Mesenchymal stem cell (in vitro differentiated cells and primary cell): ENCODE results near the gene TOP1.

ENCODE experiments used
- DNase-seq: peaks from one replicate; pipeline ENCODE4 v3.0.0-alpha.2; 2013
- H2AFZ ChIP-seq: one replicate; pipeline ENCODE4 v1.6.1; 2013; ENCODE audit warnings: low read depth, mild to moderate bottlenecking, control low read depth, inconsistent platforms, low read length, moderate library complexity
- H2AK5ac ChIP-seq: 2 replicates; pipeline ENCODE4 v1.6.1; 2013; ENCODE audit warnings: low read length, moderate library complexity, mild to moderate bottlenecking, inconsistent platforms; ENCODE audit not compliant: severe bottlenecking
- H2BK120ac ChIP-seq: one replicate; pipeline ENCODE4 v1.6.1; 2013; ENCODE audit warnings: low read depth, mild to moderate bottlenecking, inconsistent platforms, low read length, moderate library complexity
- H2BK12ac ChIP-seq, 2 experiments: one replicate each; pipeline ENCODE4 v1.6.1; 2013; ENCODE audit warnings: inconsistent platforms in 2 of 2, low read length in 2 of 2, mild to moderate bottlenecking in 2 of 2, moderate library complexity in 2 of 2, control low read depth in 1 of 2
- H2BK15ac ChIP-seq: one replicate; pipeline ENCODE4 v1.6.1; 2013; ENCODE audit warnings: mild to moderate bottlenecking, low read depth, inconsistent platforms; ENCODE audit not compliant: poor library complexity, severe bottlenecking
- H2BK5ac ChIP-seq: 2 replicates; pipeline ENCODE4 v1.6.1; 2013; ENCODE audit warnings: low read depth, mild to moderate bottlenecking, low read length, control low read depth, inconsistent platforms; ENCODE audit not compliant: poor library complexity, severe bottlenecking
- H3K14ac ChIP-seq, 2 experiments: one replicate each; pipeline ENCODE4 v1.6.1; 2013; ENCODE audit warnings: inconsistent platforms in 2 of 2, low read length in 2 of 2, control low read depth in 1 of 2, mild to moderate bottlenecking in 1 of 2, moderate library complexity in 1 of 2
- H3K18ac ChIP-seq, 2 experiments: one replicate each; pipeline ENCODE4 v1.6.1; 2013; ENCODE audit warnings: inconsistent platforms in 2 of 2, low read length in 2 of 2, control low read depth in 1 of 2, low read depth in 1 of 2, mild to moderate bottlenecking in 1 of 2
- H3K23ac ChIP-seq, 2 experiments: one replicate each; pipeline ENCODE4 v1.6.1; 2013; ENCODE audit warnings: inconsistent platforms in 2 of 2, low read length in 2 of 2, mild to moderate bottlenecking in 2 of 2, moderate library complexity in 2 of 2, control low read depth in 1 of 2
- H3K27ac ChIP-seq: 2 replicates; pipeline ENCODE4 v1.5.1; 2013; ENCODE audit warnings: mild to moderate bottlenecking, moderate library complexity, low read length, control low read depth, inconsistent platforms; ENCODE audit not compliant: poor library complexity, severe bottlenecking
- H3K27me3 ChIP-seq, 2 experiments: 2 replicates each; pipeline versions ENCODE4 v1.6.1 to v1.7.0; 2013; ENCODE audit warnings: low read length in 2 of 2, mild to moderate bottlenecking in 2 of 2, moderate library complexity in 2 of 2, control low read depth in 1 of 2, inconsistent platforms in 1 of 2; ENCODE audit not compliant: control insufficient read depth in 1 of 2, insufficient read depth in 1 of 2
- H3K36me3 ChIP-seq, 2 experiments: 2 replicates each; pipeline versions ENCODE4 v1.6.1 to v1.7.0; 2013; ENCODE audit warnings: low read length in 2 of 2, control low read depth in 1 of 2, inconsistent platforms in 1 of 2, low read depth in 1 of 2, mild to moderate bottlenecking in 1 of 2; ENCODE audit not compliant: insufficient read depth in 2 of 2, control insufficient read depth in 1 of 2
- H3K4ac ChIP-seq, 2 experiments: one replicate each; pipeline ENCODE4 v1.6.1; 2013; ENCODE audit warnings: inconsistent platforms in 2 of 2, low read length in 2 of 2, mild to moderate bottlenecking in 2 of 2, moderate library complexity in 2 of 2, control low read depth in 1 of 2, low read depth in 1 of 2
- H3K4me1 ChIP-seq: 2 replicates; pipeline ENCODE4 v1.6.1; 2013; ENCODE audit warnings: low read depth, low read length, control low read depth; ENCODE audit not compliant: control insufficient read depth, insufficient read depth
- H3K4me2 ChIP-seq: 2 replicates; pipeline ENCODE4 v1.6.1; 2013; ENCODE audit warnings: low read length, mild to moderate bottlenecking, inconsistent platforms; ENCODE audit not compliant: poor library complexity, severe bottlenecking
- H3K4me3 ChIP-seq, 2 experiments: 2 replicates each; pipeline versions ENCODE4 v1.5.1 to v1.7.0; 2013; ENCODE audit warnings: low read length in 2 of 2, mild to moderate bottlenecking in 2 of 2, control low read depth in 1 of 2, low read depth in 1 of 2; ENCODE audit not compliant: insufficient read depth in 1 of 2
- H3K79me1 ChIP-seq: replicated peaks from 2 replicates; pipeline ENCODE4 v1.6.1; 2013; ENCODE audit warnings: mild to moderate bottlenecking, control low read depth, low read length, inconsistent platforms; ENCODE audit not compliant: poor library complexity, severe bottlenecking
- H3K9ac ChIP-seq: 2 replicates; pipeline ENCODE4 v1.7.0; 2013; ENCODE audit warnings: mild to moderate bottlenecking, low read length, moderate library complexity
- H3K9me3 ChIP-seq: 2 replicates; pipeline ENCODE4 v1.7.0; 2013; ENCODE audit warnings: mild to moderate bottlenecking, low read length; ENCODE audit not compliant: control insufficient read depth
- H4K8ac ChIP-seq: one replicate; pipeline ENCODE4 v1.6.1; 2013; ENCODE audit warnings: inconsistent platforms, mild to moderate bottlenecking, low read length, moderate library complexity
- H4K91ac ChIP-seq: one replicate; pipeline ENCODE4 v1.6.1; 2013; ENCODE audit warnings: mild to moderate bottlenecking, low read length, inconsistent platforms
- WGBS: methylation state at CpG from one replicate; pipeline ENCODE4 v1.1.7; 2013; ENCODE audit warnings: mixed read lengths; 5-methylcytosine and 5-hydroxymethylcytosine counted together

Gene TOP1

GRCh38 chr20:41135187-41135887, 106.7 kb downstream of the TOP1 start:
- Histone ChIP-seq H3K4me1 (peaks cover 26% of the 10 kb centered on the region), H3K4ac (no peak overlapping the region), H3K4me2 (no peak overlapping the region), H4K8ac (no peak overlapping the region), H3K18ac (no peak overlapping the region), H2AK5ac (no peak overlapping the region), H3K23ac (no peak overlapping the region), H2BK5ac (no peak overlapping the region), H3K14ac (no peak overlapping the region), H3K9me3 (no peaks in the 10 kb centered on the region), H4K91ac (no peak overlapping the region), H2BK120ac (no peak overlapping the region), H3K36me3 (peaks cover 0 to 12% of the 10 kb centered on the region in 2 experiments), H2AFZ (no peak overlapping the region), H2BK15ac (no peak overlapping the region), H2BK12ac (peak overlapping the region; percentile 21 to 49), H3K27me3 (no peaks in the 10 kb centered on the region), H3K27ac (no peak overlapping the region), H3K9ac (no peak overlapping the region), H3K79me1 (no peaks in the 10 kb centered on the region), H3K4me3 (no peak overlapping the region)
- 47% methylated on average over 13 of the region's 13 CpGs for WGBS
- peak; percentile 45 for DNase-seq

- H2AFZ ChIP-seq: peak overlapping the region; percentile 59
- H3K9me3 ChIP-seq: no peaks in the 10 kb centered on the region
- peak overlapping the region in 1 of 2 experiments; percentile 54 for H3K18ac ChIP-seq
- peak overlapping the region; percentile 90 for H3K9ac ChIP-seq
- no peak overlapping the region for H3K14ac ChIP-seq
- WGBS: 44% methylated on average over 22 of the region's 23 CpGs
- H3K27ac ChIP-seq: no peak overlapping the region
- no peaks in the 10 kb centered on the region for H3K79me1 ChIP-seq
- H2BK12ac ChIP-seq: peak overlapping the region; percentile 11 to 35
- H2BK5ac ChIP-seq: no peak overlapping the region
- H3K4me3 ChIP-seq: peak overlapping the region; percentile 43 to 84
- no peak overlapping the region for H2BK120ac ChIP-seq
- peak overlapping the region; percentile 85 for H3K4me2 ChIP-seq
- no peaks in the 10 kb centered on the region for H3K27me3 ChIP-seq
- H4K91ac ChIP-seq: no peak overlapping the region
- no peak for DNase-seq
- peak overlapping the region; percentile 0 for H2BK15ac ChIP-seq
- peaks cover 32% of the 10 kb centered on the region for H3K4me1 ChIP-seq
- peak overlapping the region in 1 of 2 experiments; percentile 77 for H3K23ac ChIP-seq
- H3K4ac ChIP-seq: peak overlapping the region; percentile 46 to 83
- peak overlapping the region; percentile 69 for H4K8ac ChIP-seq
- H3K36me3 ChIP-seq: peaks cover 0 to 12% of the 10 kb centered on the region in 2 experiments
- H2AK5ac ChIP-seq: no peak overlapping the region
These were observed 107.5 kb downstream of the TOP1 start for GRCh38 chr20:41135888-41136679.

GRCh38 chr20:41136680-41137613, 108.3 kb downstream of the TOP1 start, which contains the start of gene PLCG1:
TSS of gene PLCG1 (plus strand) at chr20:41137543. CDS start at chr20:41137642, 99 bp downstream.
- peak; percentile 86 for DNase-seq
- no peaks in the 10 kb centered on the region for H3K9me3 ChIP-seq

More at GRCh38 chr20:41136680-41137613, 108.3 kb downstream of the TOP1 start, which contains the start of gene PLCG1:
- Histone ChIP-seq H3K27me3 (no peaks in the 10 kb centered on the region), H3K79me1 (no peaks in the 10 kb centered on the region), H2BK15ac (peak within 1 kb of the TSS; percentile 78), H3K4me3 (peak within 1 kb of the TSS; percentile 84 to 96), H3K14ac (peak within 1 kb of the TSS; percentile 47 to 100), H3K23ac (peak within 1 kb of the TSS in 1 of 2 experiments; percentile 77), H2BK12ac (peak within 1 kb of the TSS; percentile 35 to 75), H3K27ac (peak within 1 kb of the TSS; percentile 91), H2BK120ac (peak within 1 kb of the TSS; percentile 90), H2AK5ac (peak within 1 kb of the TSS; percentile 88), H2AFZ (peak within 1 kb of the TSS; percentile 77), H3K9ac (peak within 1 kb of the TSS; percentile 90), H3K18ac (peak within 1 kb of the TSS; percentile 99), H3K36me3 (peaks cover 0 to 8% of the 10 kb centered on the region in 2 experiments), H2BK5ac (peak within 1 kb of the TSS; percentile 90), H3K4me2 (peak within 1 kb of the TSS; percentile 85), H4K91ac (peak within 1 kb of the TSS; percentile 99), H3K4me1 (peaks cover 38% of the 10 kb centered on the region), H4K8ac (peak within 1 kb of the TSS; percentile 89), H3K4ac (peak within 1 kb of the TSS; percentile 97 to 99)
- WGBS: under 1% methylated on average over 55 of the region's 121 CpGs
